Activated T-helper 9 cell treated with anti-CD3 and anti-CD28 coated beads, Interleukin-2, amount 50 U/mL, for 16 hours (primary cell): Measurements from ENCODE around the gene P2RY14.

Source experiments
- DNase-seq: peaks from one replicate; pipeline ENCODE4 v3.0.0-alpha.2; 2020; ENCODE audit warnings: low read depth

P2RY14 gene

DNA sequence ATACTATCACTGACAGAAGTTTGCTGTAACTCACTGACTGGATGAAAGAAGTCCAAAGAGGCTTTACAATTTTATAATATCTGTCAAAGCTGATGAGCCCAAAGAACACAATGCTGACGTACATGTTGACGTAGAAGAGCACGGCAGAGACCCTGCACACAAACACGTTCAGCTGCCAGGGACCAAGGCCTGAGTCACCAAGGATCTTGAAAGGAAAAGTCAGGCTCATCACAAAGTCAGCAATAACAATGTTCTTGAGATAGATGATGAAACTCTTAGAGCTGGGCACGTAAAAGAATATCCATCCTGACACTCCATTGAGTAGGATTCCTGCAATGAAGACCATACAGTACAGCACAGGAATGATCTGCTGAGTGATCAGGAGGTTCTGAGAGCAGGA is 64.5 kb downstream of the P2RY14 start:
- no peak for DNase-seq

- no peak for DNase-seq
Measured at GRCh38 chr3:151213151-151213550, 65.2 kb downstream of the P2RY14 start.

GRCh38 chr3:151210676-151211381 is 67.5 kb downstream of the P2RY14 start:
- no peak for DNase-seq

- DNase-seq: no peak
Measured at GRCh38 chr3:151209654-151210053, 68.7 kb downstream of the P2RY14 start.

DNA sequence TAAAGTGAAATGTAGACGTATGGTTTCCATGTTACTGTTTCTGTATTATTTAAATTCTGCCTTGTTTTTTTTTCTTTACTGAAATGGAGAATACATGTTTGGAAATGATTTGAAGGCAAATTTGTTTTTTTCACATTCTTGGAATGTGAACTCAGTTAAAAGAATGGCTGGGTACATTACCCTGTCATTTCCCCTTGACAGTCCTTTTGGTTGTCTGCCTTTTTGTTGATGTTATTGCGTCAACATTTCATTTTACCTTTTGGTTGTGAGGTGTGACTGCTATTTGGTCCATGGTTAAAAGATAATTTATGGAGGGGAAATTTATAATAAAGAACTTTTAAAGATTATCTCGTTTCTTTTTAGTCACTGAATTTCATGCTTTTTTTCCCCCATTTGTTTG is 72.1 kb downstream of the P2RY14 start:
- DNase-seq: no peak

- no peak for DNase-seq
Measured at GRCh38 chr3:151205482-151205881, 72.9 kb downstream of the P2RY14 start.

- DNase-seq: no peak
Measured at GRCh38 chr3:151204530-151205402, 73.6 kb downstream of the P2RY14 start.

DNA sequence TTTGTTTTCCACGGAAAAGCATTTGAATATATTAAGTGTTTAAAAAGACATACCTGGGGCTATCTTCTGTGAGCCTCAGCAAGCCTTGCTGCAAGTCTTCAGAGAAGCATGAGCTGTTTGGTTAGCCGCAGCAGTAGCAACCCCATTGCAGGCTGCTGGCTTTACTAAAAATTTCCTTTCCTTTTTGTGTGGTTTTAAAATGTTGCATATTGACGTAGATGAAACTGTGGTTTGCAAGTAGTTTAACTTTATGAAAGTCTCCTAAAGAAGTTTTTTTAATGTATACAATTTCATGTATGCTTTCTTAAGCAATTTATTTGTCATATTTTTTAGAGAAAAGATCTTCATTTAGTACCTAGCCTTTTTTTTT is 75.3 kb downstream of the P2RY14 start, which contains the start of gene GPR171:
Gene GPR171 (minus strand): TSS at position 166 of the 370 bp plus-strand sequence. CDS start 3,830 bp downstream, outside the sequence.
- DNase-seq: peak; percentile 46

DNA sequence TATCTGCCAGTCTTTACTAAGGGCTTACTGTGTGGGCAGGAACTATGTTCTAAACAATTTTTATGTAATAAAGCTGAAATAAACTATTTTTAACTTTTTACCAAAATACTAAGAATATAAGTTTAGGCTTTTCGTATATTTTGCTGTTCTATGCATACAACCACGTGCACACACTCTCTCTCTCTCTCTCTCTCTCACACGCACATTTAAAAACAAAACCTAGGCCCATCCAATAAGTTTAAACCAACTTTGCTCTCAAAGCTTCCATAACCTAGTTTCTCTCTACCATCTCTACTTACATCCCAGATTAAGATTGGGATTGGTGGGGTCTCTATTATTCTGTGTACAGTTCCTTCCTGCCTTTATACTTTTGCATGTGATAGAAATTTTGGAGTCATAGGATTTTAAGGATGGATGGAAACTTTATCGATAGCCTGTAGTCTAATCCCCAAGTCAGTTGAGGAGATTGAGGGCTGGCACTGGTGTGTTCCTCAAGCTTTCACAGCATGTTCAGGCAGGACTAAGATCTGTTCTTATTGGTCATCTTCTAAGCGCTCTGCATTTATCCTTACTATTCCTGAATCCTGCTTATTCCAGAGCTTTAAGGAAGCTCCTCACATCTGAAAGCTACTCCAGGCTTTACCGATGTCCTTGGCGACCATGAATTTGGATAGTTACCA is 77.2 kb downstream of the P2RY14 start:
- DNase-seq: no peak

GRCh38 chr3:151200586-151200985 is 77.8 kb downstream of the P2RY14 start:
- no peak for DNase-seq

DNA sequence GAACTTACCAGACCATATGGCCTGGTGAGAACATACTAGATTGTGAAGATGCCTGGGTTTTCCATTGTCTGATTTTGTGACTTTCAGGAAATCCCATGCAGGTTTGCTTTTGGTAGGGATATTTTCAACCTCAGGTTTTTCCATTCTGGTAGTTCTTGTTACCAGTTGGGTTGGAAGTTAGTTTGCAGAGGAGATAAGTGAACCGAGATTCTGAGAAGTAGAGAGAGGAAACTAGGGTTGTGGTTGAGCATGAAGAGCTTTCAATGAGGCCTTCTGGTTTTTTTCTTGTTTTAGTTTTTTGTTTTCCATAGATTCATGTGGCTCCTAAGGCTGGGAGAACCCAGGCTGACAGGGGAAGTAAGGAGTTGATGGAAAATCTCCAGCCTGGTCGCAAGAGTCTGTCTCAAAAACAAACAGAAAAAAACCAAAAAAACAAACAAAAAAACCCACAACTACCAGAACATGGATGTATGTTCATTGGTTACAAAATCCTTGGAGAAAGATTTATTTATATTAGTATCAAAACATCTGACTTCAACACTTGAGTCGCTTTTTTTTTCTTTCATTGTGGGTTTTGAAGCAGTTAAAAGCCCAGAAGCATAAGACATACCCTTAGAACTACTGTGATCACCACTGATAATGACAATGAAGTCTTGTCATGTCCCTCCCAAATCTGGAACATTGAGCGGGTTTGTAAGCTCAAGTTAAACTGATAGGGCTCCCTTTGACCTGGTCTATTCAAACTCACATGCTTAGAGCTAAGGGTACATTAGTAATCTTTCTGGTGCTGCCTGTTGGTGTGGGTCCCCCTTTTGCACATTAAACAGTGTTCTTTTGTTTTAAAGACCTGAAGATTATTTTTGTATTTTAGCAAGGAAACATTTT is 78.5 kb downstream of the P2RY14 start:
- DNase-seq: no peak

- DNase-seq: no peak
Measured at GRCh38 chr3:151198849-151199248, 79.5 kb downstream of the P2RY14 start.

DNA sequence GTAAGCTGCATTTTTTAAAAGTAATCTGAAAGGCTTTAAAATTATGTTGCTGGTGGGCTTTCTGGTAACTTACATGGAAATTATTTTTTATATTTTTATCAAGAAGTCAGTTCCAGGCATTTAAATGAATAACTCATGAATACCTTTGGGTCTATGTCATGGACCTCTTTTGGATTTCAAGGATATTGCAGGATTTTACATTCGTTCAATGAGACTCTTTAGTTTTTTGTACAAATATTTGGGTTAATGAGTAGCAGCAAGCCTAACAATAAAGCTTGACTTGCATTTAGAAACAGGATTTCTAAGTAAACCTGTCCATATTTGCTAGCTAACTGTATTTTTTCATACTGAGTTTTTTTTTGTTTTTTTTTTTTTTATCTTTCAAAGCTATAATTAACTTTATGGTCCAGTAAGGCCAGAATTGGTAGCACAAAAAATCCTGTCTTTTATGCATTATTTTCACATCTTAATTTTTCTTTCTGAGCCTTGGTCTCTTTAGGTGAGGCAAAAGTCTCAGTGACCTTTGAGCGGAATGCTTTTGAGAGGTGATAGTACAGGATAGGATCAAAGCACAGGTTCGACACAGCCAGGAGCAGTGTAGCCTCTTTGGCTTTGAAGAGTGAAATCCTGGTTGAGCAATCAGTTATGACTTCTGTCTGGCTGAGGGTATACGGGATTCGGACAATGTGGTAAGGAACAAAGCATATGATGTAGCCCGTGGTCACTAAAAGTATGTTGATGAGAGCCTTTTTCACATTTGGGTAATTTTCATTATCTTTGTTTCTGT is 80.2 kb downstream of the P2RY14 start:
- no peak for DNase-seq

- DNase-seq: no peak
Measured at GRCh38 chr3:151197228-151197627, 81.1 kb downstream of the P2RY14 start.

GRCh38 chr3:151196434-151196833 is 81.9 kb downstream of the P2RY14 start:
- no peak for DNase-seq

GRCh38 chr3:151195826-151196225 is 82.5 kb downstream of the P2RY14 start:
- DNase-seq: no peak

DNA sequence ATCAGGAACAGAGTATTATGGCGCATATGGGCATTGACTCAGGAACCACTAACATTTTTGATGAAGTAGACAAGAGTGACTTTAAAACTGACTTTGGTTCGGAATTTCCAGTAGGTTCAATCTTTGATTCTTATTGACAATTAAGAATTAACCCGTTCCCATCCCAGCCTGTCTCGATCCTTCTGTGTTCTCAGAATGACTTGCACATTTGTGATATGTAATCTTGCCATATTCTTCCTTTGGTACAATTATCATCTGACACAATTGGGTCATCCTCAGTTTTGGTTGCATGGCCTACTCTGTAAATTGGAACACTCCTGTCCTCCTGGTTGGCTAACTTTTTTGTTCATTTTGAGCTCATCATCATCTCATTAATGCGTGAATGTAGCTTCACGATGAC is 85.8 kb downstream of the P2RY14 start:
- no peak for DNase-seq

DNA sequence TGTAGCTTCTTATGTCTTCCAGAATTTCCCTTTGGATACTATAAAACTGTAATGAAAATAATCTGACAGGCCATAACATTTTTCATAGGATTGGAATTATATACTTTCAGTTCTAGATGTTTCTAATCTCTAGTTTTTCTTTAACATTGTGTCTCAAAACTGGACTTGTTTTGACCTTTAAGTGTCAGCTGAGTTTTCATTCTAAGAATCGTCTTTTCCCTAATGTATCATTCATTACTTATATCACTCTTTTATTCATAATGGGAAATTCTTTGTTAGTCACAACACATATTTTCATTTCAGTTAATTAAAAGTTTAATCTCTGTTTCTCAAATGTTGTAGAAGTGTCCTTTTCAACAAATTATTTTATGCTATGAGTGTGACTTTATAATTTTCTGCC is 87.2 kb downstream of the P2RY14 start:
- no peak for DNase-seq

DNA sequence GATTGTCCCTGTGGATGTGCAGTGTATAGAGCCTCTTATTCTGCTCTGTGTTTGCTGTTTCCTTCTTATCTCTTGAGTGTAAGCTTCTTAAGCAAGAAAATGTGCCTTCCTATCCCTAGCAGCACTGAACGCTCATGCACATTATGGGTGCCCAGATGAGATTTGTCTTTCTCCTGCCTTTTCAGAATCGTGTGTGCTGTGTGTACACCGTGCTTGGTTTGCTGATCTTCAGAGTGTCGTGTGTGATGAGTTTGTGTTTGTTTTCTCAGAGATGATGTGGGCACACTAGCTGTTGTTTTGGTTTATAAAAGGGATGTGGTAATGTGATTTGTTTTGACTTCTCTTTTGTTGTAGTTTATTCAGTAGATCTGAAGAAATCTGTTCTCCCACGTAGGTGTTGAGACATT is 95.1 kb downstream of the P2RY14 start:
- no peak for DNase-seq

DNA sequence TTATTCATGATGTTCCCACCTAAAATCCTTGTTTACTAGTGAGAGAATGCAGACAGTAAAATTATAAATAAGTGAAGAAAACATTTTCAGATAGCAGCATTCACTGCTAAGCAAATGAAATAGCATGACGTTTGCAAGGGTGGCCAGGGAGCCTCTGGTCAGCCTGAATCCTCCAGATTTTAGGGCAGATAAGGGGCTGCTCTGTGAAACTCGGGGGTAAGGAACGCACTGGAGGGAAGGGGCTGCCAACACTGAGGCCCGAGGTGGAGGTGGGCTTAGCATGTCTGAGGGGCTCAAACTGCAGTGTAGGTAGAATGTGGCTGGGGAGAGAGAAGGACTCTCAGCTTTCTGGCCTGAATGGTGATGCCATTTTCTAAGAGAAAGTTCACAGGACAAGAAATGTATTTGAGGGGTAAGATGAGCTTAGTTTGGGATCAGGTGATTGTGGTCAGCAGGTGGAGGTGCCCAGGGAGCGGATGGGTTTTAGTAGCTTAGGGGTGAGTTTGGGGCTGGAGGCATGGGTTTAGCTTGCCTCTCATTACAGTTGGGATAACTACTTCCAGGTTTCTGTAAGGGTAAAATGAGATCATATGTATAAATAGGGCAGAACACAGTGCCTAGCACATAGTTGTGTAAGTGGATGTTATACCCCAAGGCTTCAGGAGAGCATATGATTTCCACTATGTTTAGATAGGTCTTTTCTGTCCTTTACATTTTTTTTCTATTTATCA is 95.8 kb downstream of the P2RY14 start:
- DNase-seq: no peak
